MCF 10A (cell line): ENCODE results near the gene GPR37L1. TPM values are rescaled to one million over a fixed set of nuclear protein-coding genes. Genes with fewer than 3 reads are reported as not detected.
"Not testable (repeated sequence)": the region's sequence is repeated elsewhere in the genome, so short reads cannot be mapped to it uniquely, and the experiment has no call there.

ENCODE experiments used
- BruUV-seq: library from RNA; stranded (reverse); fragments of 400-500 nt; replicated peaks from 2 replicates; lab custom pipeline; 2021; lab: Mats Ljungman, UMichigan
- CTCF ChIA-PET: fragments of 300-600 bp; sonication (Branson Sonifier 250); formaldehyde crosslinking; extraction: SDS; loops from one replicate; lab custom pipeline; 2021; ENCODE audit warnings: antibody characterized with exemption, inconsistent platforms; lab: Yijun Ruan, JAX
- POLR2A ChIA-PET: fragments of 300-600, 350-650 bp; sonication (Branson Sonifier 250); formaldehyde crosslinking; extraction: SDS; loops from one replicate; lab custom pipeline; 2020; ENCODE audit warnings: antibody characterized with exemption, inconsistent platforms; lab: Yijun Ruan, JAX
- DNase-seq: peaks from one replicate; pipeline ENCODE4 v3.0.0-alpha.2; 2018; ENCODE audit not compliant: unreplicated experiment
- H3K27ac Mint-ChIP-seq: one replicate; pipeline ENCODE4 v1.8.0; 2022; ENCODE audit warnings: mild to moderate bottlenecking, low read depth, mixed read lengths; ENCODE audit not compliant: unreplicated experiment
- H3K27me3 Mint-ChIP-seq: one replicate; pipeline ENCODE4 v1.8.0; 2022; ENCODE audit warnings: mixed read lengths; ENCODE audit not compliant: insufficient read depth, unreplicated experiment
- H3K36me3 Mint-ChIP-seq: one replicate; pipeline ENCODE4 v1.8.0; 2022; ENCODE audit warnings: mild to moderate bottlenecking, moderate library complexity, mixed read lengths; ENCODE audit not compliant: insufficient read depth, unreplicated experiment
- H3K4me1 Mint-ChIP-seq: one replicate; pipeline ENCODE4 v1.8.0; 2022; ENCODE audit warnings: mixed read lengths; ENCODE audit not compliant: insufficient read depth, unreplicated experiment
- H3K4me3 Mint-ChIP-seq: one replicate; pipeline ENCODE4 v1.8.0; 2022; ENCODE audit warnings: mild to moderate bottlenecking, moderate library complexity, mixed read lengths; ENCODE audit not compliant: unreplicated experiment
- H3K9me3 Mint-ChIP-seq: one replicate; pipeline ENCODE4 v1.8.0; 2022; ENCODE audit warnings: mixed read lengths; ENCODE audit not compliant: unreplicated experiment
- intact Hi-C: fragments of 100-400 bp; cut with micrococcal nuclease; formaldehyde crosslinking; loops from 2 replicates; pipeline ENCODE4 v1.14.1; 2022
- total RNA-seq: library from RNA; stranded (reverse); gene quantifications from 2 replicates; pipeline ENCODE4 v1.2.3, GENCODE V29; 2022
- TF ChIP-seq, protein P1 (sequence below): fragments of 200-600 bp; IDR thresholded peaks from one replicate; pipeline ENCODE4 v1.8.0; 2022; ENCODE audit warnings: antibody characterized with exemption, mild to moderate bottlenecking; ENCODE audit not compliant: unreplicated experiment

Gene GPR37L1
- total RNA-seq, 1 experiment from 2014 or later: not detected

DNA sequence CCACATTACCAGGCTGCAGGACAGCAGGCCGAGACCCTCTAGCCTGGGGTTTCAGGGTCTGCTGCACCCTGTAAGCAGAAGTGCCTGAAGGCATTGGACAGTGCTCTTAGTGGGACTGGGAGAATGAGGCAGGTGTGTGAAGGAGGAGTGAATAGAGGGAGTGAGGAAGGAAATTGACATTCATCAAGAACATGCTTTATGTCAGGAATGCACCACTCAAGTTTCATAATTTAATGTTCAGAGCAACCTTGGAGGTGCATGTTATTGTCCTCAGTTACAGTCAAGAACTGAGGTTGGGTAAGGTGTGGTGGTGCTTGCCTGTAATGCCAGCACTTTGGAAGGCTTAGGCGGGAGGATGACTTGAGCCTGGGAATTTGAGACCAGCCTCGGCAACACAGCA, 11.7 kb upstream of the GPR37L1 start:
- H3K27ac Mint-ChIP-seq: no peak overlapping the region
- H3K4me3 Mint-ChIP-seq: no peak overlapping the region
- no peaks in the 10 kb centered on the region for H3K27me3 Mint-ChIP-seq
- POLR2A ChIA-PET: no interaction called here
- intact Hi-C loops: no loop called here
- TF ChIP-seq, protein P1, sequence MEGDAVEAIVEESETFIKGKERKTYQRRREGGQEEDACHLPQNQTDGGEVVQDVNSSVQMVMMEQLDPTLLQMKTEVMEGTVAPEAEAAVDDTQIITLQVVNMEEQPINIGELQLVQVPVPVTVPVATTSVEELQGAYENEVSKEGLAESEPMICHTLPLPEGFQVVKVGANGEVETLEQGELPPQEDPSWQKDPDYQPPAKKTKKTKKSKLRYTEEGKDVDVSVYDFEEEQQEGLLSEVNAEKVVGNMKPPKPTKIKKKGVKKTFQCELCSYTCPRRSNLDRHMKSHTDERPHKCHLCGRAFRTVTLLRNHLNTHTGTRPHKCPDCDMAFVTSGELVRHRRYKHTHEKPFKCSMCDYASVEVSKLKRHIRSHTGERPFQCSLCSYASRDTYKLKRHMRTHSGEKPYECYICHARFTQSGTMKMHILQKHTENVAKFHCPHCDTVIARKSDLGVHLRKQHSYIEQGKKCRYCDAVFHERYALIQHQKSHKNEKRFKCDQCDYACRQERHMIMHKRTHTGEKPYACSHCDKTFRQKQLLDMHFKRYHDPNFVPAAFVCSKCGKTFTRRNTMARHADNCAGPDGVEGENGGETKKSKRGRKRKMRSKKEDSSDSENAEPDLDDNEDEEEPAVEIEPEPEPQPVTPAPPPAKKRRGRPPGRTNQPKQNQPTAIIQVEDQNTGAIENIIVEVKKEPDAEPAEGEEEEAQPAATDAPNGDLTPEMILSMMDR: no peak
- no peaks in the 10 kb centered on the region for H3K9me3 Mint-ChIP-seq
- no peaks in the 10 kb centered on the region for H3K36me3 Mint-ChIP-seq
- peaks cover 52% of the 10 kb centered on the region for H3K4me1 Mint-ChIP-seq
- DNase-seq: no peak
- CTCF ChIA-PET: interaction anchor here (1.0 to 28.8 kb wide), 3 partner anchors 8 to 103 kb away, joined by 3 to 1380 read pairs (median 4); partner anchors contain the start of gene ELF3
- BruUV-seq: no TSS peak

DNA sequence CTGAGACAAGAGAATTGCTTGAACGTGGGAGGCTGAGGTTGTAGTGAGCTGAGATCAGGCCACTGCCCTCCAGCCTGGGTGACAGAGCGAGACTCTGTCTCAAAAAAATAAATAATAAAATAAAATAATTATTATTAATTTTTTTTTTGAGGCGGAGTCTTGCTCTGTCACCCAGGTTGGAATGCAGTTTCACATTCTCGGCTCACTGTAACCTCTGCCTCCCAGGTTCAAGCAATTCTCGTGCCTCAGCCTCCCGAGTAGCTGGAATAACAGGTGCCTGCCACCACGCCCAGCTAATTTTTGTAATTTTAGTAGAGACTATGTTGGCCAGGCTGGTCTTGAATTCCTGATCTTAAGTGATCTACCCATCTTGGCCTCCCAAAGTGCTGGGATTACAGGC, 11.1 kb upstream of the GPR37L1 start:
- CTCF ChIA-PET: interaction anchor here (0.6 to 28.8 kb wide), 3 partner anchors 104 to 701 kb away, joined by 3 to 1380 read pairs (median 3); partner anchors contain the start of gene ELF3
- H3K27me3 Mint-ChIP-seq, H3K27ac Mint-ChIP-seq, H3K9me3 Mint-ChIP-seq, intact Hi-C loops, H3K36me3 Mint-ChIP-seq, DNase-seq, BruUV-seq, H3K4me3 Mint-ChIP-seq: not testable (repeated sequence)
- peaks cover 45% of the 10 kb centered on the region for H3K4me1 Mint-ChIP-seq
- POLR2A ChIA-PET: interaction anchor here (1.0 to 2.7 kb wide), 3 partner anchors 11 to 96 kb away, joined by 3 to 14 read pairs (median 5); no protein-coding TSS in a partner anchor

DNA sequence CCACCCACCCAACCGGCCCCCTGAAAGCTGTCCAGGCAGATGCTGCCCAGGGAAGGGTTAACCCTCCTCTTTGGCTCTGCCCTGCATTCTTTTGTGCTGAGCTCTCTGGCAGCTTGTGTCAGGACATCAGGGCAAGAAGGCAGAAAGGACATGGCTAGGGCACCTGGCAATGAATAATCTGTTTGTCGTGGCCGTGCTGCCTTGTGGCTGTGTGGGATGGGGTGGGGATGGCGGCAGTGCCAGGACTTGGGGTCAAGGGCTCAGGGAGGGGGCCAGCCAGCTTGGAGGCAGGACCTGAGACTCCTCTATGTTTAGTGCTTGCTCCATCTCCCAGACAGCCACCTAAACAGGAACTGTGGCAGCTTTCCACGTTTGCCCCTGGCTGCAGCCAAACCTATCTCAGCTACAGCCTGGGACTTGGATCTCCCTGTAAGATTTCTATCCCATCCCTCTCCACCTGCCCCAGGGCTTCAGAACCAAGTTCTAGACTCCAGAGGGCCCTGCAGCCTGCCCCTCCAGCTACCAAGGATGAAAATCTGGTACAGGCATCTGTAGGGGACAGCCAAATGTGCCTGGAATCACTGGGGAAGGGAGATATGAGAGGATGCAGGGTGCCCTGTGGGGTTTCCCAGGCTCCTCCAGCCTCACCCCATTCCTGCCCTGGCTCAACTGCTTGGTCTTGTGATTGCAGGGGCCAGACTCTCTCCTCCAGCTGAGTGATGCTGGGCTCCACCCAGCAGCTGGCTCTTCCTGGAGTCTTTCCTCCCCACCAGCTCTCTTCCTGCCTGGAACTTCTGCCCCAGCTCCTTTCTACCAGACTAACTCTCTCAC, 9.6 kb upstream of the GPR37L1 start:
- ChIA-PET POLR2A (interaction anchor here (0.6 to 2.7 kb wide), 21 partner anchors 18 to 780 kb away, joined by 3 to 16 read pairs (median 4); partner anchors contain the start of gene ELF3), CTCF (interaction anchor here (0.6 to 28.8 kb wide), 17 partner anchors 11 to 300 kb away, joined by 3 to 1380 read pairs (median 5); partner anchors contain the start of gene ELF3)
- Mint-ChIP-seq H3K4me1 (peaks cover 31% of the 10 kb centered on the region), H3K9me3 (no peaks in the 10 kb centered on the region), H3K27me3 (no peaks in the 10 kb centered on the region), H3K4me3 (no peak overlapping the region), H3K36me3 (no peaks in the 10 kb centered on the region), H3K27ac (no peak overlapping the region)
- peak; percentile 27 for DNase-seq
- no TSS peak for BruUV-seq
- TF ChIP-seq, protein P1: no peak
- intact Hi-C loops: no loop called here

DNA sequence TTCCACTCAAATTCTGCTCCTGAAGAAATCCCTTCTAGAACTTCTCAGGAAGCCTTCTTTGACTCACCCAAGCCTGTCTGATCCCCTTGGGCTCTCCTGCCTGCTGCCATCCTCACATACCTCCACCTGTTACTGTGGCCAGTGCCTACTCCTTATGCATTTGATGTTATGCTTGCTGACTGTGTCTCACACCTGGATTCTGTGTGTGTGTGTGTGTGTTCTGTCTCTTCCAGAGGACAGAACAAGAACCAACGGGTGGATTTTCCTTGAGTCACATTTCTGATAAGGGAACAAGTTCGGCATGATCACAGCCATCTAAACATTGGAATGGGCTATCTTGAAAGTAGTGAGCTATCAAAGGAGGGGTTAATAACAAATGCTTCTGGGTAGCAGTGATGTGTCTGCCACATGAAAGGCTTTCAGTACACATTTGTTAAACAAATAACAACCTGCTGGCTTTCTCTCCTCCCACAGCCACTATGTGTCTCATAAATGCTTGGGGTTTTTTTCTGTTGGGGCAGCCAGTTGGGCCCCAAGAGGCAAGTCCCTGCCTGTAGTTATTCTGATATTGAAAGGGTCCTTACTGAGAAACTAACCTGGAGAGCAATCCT, 8.9 kb upstream of the GPR37L1 start:
- no peak overlapping the region for H3K4me3 Mint-ChIP-seq

More for the DNA sequence above, 8.9 kb upstream of the GPR37L1 start:
- Mint-ChIP-seq H3K27me3 (no peaks in the 10 kb centered on the region), H3K27ac (no peak overlapping the region), H3K4me1 (peaks cover 23% of the 10 kb centered on the region), H3K9me3 (no peaks in the 10 kb centered on the region), H3K36me3 (no peaks in the 10 kb centered on the region)
- BruUV-seq: no TSS peak
- TF ChIP-seq, protein P1: no peak
- intact Hi-C loops: no loop called here
- CTCF ChIA-PET: interaction anchor here (0.9 to 28.8 kb wide), 8 partner anchors 13 to 218 kb away, joined by 3 to 1380 read pairs (median 8); partner anchors contain the start of gene ELF3
- no peak for DNase-seq
- POLR2A ChIA-PET: interaction anchor here (0.6 to 2.7 kb wide), 12 partner anchors 19 to 130 kb away, joined by 3 to 16 read pairs (median 4); partner anchors contain the start of gene ELF3
